K562 (cell line): Measurements from ENCODE around the gene ABHD16A.

Experiments used
- MXI1 ChIP-seq: IDR thresholded peaks from 2 replicates; pipeline ENCODE4 v1.6.1; 2011; ENCODE audit warnings: low read depth, mild to moderate bottlenecking, improper control_type of control experiment, low read length
- SIN3B ChIP-seq: fragments of 450-650 bp; IDR thresholded peaks from 2 replicates; pipeline ENCODE4 v1.6.1; 2017; ENCODE audit warnings: low read depth, mild to moderate bottlenecking, moderate library complexity
- SIX5 ChIP-seq, 2 experiments: IDR thresholded peaks; 2 replicates each; pipeline ENCODE4 v1.6.1; 2011; ENCODE audit warnings: low read length in 2 of 2, borderline replicate concordance in 1 of 2, low read depth in 1 of 2, mild to moderate bottlenecking in 1 of 2, moderate library complexity in 1 of 2; ENCODE audit not compliant: insufficient read depth in 1 of 2
- ZZZ3 ChIP-seq: fragments of 450-650 bp; IDR thresholded peaks from 2 replicates; pipeline ENCODE4 v1.6.1; 2016; ENCODE audit warnings: antibody characterized with exemption, mild to moderate bottlenecking, moderate library complexity
- TF ChIP-seq, protein P1 (sequence below), 3 experiments: IDR thresholded peaks in 2 of 3; conservative IDR thresholded peaks in 1 of 3; 2 replicates each; pipeline ENCODE4 v1.5.1; 2011 to 2012; ENCODE audit warnings: low read length in 3 of 3, mild to moderate bottlenecking in 3 of 3, control low read depth in 2 of 3, improper control_type of control experiment in 1 of 3, inconsistent platforms in 1 of 3, low read depth in 1 of 3, mixed read lengths in 1 of 3, moderate library complexity in 1 of 3; ENCODE audit not compliant: insufficient read depth in 2 of 3
- TF ChIP-seq, protein P2 (sequence below): fragments of 200-800 bp; sonication (Bioruptor generic); IDR thresholded peaks from 2 replicates; pipeline ENCODE4 v1.6.1; 2017; ENCODE audit warnings: missing genetic modification characterization, missing compliant biosample characterization

DNA sequence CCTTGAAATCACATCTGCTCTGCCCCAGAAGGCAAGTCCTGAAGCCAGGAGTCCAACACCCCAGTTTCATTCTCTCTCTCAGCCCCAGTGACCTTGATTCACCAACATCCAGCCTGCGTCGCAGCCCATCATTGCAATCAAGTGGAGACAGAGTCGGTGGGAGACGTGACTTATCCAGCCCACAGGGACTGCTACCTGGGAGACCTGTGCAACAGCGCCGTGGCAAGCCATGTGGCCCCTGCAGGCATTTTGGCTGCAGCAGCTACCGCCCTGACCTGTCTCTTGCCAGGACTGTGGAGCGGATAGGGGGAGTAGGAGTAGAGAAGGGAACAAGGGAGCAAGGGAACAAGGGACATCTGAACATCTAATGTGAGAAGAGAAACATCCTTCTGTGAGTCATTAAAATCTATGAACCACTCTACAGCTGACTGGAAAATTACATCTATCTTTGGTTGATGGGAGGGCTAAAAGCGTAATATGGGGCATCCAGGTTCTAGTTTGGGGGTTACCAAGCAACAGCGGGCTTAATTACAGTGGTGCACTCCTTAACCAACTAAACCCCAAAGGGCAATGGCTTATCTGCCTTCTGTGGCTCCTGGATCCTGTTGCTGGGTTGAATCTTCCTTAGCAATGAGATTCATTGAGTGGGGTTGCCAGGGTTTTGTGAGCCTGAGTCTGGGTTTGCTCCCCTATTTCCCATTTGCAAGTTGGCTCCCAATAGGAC lies 14.5 kb upstream of the ABHD16A start:
- TF ChIP-seq SIN3B: no peak
- TF ChIP-seq, protein P1, sequence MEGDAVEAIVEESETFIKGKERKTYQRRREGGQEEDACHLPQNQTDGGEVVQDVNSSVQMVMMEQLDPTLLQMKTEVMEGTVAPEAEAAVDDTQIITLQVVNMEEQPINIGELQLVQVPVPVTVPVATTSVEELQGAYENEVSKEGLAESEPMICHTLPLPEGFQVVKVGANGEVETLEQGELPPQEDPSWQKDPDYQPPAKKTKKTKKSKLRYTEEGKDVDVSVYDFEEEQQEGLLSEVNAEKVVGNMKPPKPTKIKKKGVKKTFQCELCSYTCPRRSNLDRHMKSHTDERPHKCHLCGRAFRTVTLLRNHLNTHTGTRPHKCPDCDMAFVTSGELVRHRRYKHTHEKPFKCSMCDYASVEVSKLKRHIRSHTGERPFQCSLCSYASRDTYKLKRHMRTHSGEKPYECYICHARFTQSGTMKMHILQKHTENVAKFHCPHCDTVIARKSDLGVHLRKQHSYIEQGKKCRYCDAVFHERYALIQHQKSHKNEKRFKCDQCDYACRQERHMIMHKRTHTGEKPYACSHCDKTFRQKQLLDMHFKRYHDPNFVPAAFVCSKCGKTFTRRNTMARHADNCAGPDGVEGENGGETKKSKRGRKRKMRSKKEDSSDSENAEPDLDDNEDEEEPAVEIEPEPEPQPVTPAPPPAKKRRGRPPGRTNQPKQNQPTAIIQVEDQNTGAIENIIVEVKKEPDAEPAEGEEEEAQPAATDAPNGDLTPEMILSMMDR (IDR thresholded peaks at IDR 0.05 in 2 of 3, conservative IDR thresholded peaks at IDR 0.05 in 1 of 3; ENCODE audit: insufficient read depth in 2 of 3, low read depth in 1 of 3, low read length in 3 of 3): peak; percentile 81 to 93 (median 90)
- TF ChIP-seq, protein P2, sequence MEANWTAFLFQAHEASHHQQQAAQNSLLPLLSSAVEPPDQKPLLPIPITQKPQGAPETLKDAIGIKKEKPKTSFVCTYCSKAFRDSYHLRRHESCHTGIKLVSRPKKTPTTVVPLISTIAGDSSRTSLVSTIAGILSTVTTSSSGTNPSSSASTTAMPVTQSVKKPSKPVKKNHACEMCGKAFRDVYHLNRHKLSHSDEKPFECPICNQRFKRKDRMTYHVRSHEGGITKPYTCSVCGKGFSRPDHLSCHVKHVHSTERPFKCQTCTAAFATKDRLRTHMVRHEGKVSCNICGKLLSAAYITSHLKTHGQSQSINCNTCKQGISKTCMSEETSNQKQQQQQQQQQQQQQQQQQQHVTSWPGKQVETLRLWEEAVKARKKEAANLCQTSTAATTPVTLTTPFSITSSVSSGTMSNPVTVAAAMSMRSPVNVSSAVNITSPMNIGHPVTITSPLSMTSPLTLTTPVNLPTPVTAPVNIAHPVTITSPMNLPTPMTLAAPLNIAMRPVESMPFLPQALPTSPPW: no peak
- TF ChIP-seq ZZZ3: no peak
- 0 out of 4 replicates have a peak, but pooled peaks of 1 of the 2 experiments have one; percentile 26 for TF ChIP-seq SIX5 (IDR thresholded peaks at IDR 0.05; ENCODE audit: borderline replicate concordance in 1 of 2, insufficient read depth in 1 of 2, low read depth in 1 of 2, low read length in 2 of 2)
- TF ChIP-seq MXI1: no peak
